ENCODE results near the gene ALG9.

DNA sequence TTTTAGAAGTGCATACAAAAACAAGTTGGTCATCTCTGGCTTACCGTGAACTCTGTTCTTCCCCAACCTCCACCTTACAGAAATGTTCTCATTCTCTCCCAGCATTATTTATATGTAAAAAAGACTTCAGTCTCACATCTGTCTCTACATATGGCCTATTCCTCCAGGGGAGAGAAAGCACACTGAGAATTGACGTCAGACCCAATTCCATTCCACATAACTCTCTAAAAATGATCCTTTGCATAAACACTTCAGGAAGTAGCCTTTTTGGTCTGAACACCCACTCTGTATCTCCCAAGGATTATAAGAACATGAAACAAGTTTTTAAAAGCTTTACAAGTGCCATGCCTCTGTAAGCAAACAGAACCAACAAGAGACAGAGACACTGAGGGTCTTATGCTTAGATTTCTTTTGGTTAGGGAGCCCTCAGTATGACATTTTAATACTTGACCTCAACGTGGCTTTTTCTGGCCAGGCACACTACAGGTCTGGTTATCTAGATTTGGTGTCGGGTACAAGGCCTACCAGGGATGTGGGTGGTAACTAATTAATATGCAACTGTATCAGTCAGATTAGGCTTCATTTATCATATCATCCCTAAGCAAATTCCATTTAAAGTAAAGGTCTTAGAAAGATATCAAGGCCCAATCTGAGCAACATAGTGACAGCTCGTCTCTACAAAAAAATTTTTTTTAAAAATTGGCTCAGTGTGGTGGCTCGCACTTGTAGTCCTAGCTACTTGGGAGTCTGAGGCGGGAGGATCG lies 56.6 kb downstream of the ALG9 start:
- TF ChIP-seq REST (IDR thresholded peaks at IDR 0.05; ENCODE audit: borderline replicate concordance) (no peak), EZH2 (IDR thresholded peaks at IDR 0.05; ENCODE audit: borderline replicate concordance, insufficient read depth, low read length, poor library complexity, severe bottlenecking) (no peak), POLR2AphosphoS5 (IDR thresholded peaks at IDR 0.05) (no peak), TAF1 (IDR thresholded peaks at IDR 0.05; ENCODE audit: low read depth) (no peak), MXI1 (conservative IDR thresholded peaks at IDR 0.05; ENCODE audit: poor library complexity, severe bottlenecking) (no peak), EP300 (conservative IDR thresholded peaks at IDR 0.05; ENCODE audit: poor library complexity, severe bottlenecking) (no peak), SMC3 (conservative IDR thresholded peaks at IDR 0.05; ENCODE audit: poor library complexity) (no peak)
- TF ChIP-seq, protein P1, sequence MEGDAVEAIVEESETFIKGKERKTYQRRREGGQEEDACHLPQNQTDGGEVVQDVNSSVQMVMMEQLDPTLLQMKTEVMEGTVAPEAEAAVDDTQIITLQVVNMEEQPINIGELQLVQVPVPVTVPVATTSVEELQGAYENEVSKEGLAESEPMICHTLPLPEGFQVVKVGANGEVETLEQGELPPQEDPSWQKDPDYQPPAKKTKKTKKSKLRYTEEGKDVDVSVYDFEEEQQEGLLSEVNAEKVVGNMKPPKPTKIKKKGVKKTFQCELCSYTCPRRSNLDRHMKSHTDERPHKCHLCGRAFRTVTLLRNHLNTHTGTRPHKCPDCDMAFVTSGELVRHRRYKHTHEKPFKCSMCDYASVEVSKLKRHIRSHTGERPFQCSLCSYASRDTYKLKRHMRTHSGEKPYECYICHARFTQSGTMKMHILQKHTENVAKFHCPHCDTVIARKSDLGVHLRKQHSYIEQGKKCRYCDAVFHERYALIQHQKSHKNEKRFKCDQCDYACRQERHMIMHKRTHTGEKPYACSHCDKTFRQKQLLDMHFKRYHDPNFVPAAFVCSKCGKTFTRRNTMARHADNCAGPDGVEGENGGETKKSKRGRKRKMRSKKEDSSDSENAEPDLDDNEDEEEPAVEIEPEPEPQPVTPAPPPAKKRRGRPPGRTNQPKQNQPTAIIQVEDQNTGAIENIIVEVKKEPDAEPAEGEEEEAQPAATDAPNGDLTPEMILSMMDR (IDR thresholded peaks at IDR 0.05; ENCODE audit: poor library complexity, severe bottlenecking): no peak

Data from neural cell (in vitro differentiated cells).